GM12865 (cell line): ENCODE results near the gene KAT8.
A peak's percentile ranks its signal among the peaks of the same experiment; 100 is the strongest.
"Not testable (repeated sequence)": the region's sequence is repeated elsewhere in the genome, so short reads cannot be mapped to it uniquely, and the experiment has no call there.

Source experiments
- DNase-seq: peaks from one replicate; pipeline ENCODE4 v3.0.0; 2010; ENCODE audit warnings: low read depth
- H3K4me3 ChIP-seq: 2 replicates; pipeline ENCODE4 v1.5.1; 2011; ENCODE audit warnings: mild to moderate bottlenecking, low read depth, low read length, control low read depth
- CTCF ChIP-seq: IDR thresholded peaks from 2 replicates; pipeline ENCODE4 v1.5.1; 2011; ENCODE audit warnings: low read length, control low read depth, low read depth, inconsistent platforms; ENCODE audit not compliant: insufficient read depth; ENCODE audit errors: missing control alignments

Gene KAT8

DNA sequence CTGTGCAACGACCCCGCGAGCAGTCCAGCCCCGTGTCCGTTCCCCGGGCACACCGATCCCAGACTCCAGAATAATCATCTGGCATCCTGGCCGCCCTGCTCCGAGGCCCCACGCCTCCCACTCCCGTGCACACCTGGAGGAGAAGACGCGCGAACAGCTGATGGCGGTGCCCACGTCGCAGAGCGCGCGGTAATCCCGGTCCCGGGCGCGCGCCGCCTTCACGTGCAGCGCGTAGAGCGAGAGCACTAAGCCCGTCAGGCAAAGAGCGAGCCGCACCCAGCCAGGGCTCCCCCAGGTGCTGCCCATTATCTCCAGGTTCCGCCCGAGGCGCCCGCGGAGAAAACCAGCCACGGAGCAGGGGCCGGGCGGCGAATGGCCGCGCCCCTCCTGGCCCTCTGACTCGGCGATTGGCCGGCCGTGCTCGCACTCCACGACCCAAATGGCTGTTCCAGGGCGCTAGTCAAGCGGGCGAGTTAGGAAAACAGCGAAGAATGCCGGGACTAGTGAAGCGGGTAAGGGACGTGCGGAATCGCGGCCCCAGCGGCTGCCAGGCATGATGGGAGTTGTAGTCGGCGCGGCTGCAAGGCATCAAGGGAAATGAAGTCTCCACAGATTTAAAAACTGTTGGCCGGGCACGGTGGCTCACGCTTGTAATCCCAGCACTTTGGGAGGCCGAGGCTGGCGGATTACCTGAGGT, 22.9 kb upstream of the KAT8 start, which contains the start of gene VKORC1:
Gene VKORC1, minus strand, starts transcription at position 374 of the 697 bp plus-strand sequence. Its CDS starts 68 bp downstream, at position 306.
- no peak for TF ChIP-seq CTCF
- peak within 1 kb of the TSS; percentile 100 for H3K4me3 ChIP-seq
- peak; percentile 97 for DNase-seq

DNA sequence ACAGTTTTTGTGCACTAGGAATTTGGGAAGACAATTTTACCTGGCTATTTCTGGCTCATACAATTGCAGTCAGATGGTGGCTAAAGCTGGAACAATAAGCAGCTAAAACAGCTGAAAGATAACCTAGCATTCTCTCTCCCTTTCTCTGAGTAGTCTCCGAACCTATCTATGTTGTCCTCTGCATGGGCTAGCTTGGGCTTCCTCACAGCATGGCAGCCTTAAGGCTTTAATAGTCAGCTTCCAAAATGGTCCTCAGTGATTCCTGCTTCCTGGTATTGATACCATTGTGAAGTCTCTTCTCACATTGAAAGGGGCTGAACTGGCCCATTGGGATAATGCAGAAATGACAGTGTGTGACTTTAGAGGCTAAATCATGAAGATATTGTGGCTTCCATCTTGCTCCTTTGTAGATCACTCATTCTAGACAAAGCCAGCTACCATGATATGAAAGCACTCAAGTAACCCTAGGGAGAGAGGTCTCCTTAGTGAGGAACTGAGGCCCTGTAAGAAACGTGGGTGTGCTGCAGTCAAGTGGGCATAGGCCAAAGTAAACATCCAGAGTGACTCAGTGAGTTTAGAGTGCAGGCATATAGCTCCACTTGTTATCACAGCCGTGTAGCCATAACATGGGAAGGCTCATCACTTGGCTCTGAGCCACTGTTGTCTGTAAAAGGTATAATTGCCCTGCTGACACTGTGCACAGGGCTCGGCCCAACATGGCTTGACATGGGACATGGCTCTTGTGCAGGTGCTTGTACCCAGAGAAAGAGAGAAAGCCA, 17.4 kb upstream of the KAT8 start:
- DNase-seq, result no peak
- no peak overlapping the region for H3K4me3 ChIP-seq
- no peak for TF ChIP-seq CTCF

- H3K4me3 ChIP-seq, DNase-seq: not testable (repeated sequence)
Observed at GRCh38 chr16:31100876-31101641, 16.4 kb upstream of the KAT8 start.

- H3K4me3 ChIP-seq, result no peak overlapping the region
- peak; percentile 65 for DNase-seq
Observed at GRCh38 chr16:31105677-31106213, 11.7 kb upstream of the KAT8 start.

GRCh38 chr16:31106509-31107464, 10.7 kb upstream of the KAT8 start:
- no peak for TF ChIP-seq CTCF
- DNase-seq, result no peak
- H3K4me3 ChIP-seq, result peak overlapping the region; percentile 96

More at GRCh38 chr16:31105677-31106213, 11.7 kb upstream of the KAT8 start:
- TF ChIP-seq CTCF, result peak; percentile 78

DNA sequence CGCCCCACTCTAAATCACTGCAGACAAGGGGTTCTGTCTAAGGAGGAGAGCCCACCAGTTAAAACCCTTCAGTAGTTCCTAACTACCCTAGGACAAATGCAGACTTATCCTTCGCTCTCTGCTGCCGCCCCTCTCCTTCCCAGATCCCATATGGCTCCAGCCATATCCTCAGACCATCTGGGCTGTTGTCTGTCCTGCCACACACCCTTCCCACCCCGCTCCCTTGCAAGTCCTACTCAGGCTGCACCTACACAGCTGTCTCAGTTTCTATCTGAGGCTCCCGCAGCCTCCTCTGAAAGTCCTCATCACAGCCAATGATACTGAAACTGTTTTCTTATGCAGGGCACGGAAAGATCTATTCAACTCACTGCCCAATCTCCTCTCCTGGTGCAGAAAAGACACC, 10.0 kb upstream of the KAT8 start:
- peak; percentile 81 for DNase-seq
- peak overlapping the region; percentile 96 for H3K4me3 ChIP-seq
- TF ChIP-seq CTCF, result no peak
